Measurements from ENCODE around the gene PCSK1N.
"Not testable (repeated sequence)": the region's sequence is repeated elsewhere in the genome, so short reads cannot be mapped to it uniquely, and the experiment has no call there.

PCSK1N gene, protein sequence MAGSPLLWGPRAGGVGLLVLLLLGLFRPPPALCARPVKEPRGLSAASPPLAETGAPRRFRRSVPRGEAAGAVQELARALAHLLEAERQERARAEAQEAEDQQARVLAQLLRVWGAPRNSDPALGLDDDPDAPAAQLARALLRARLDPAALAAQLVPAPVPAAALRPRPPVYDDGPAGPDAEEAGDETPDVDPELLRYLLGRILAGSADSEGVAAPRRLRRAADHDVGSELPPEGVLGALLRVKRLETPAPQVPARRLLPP

GRCh38 chrX:48835524-48836329 lies at the start of gene PCSK1N:
TSS of gene PCSK1N (minus strand) at chrX:48835610. CDS start at chrX:48835532, 78 bp downstream.
- DNase-seq (ENCODE audit: low read depth in 2 of 2) = no peak

GRCh38 chrX:48883729-48884128 lies 48.3 kb upstream of the PCSK1N start:
- no peak for DNase-seq (ENCODE audit: low read depth in 2 of 2)

DNA sequence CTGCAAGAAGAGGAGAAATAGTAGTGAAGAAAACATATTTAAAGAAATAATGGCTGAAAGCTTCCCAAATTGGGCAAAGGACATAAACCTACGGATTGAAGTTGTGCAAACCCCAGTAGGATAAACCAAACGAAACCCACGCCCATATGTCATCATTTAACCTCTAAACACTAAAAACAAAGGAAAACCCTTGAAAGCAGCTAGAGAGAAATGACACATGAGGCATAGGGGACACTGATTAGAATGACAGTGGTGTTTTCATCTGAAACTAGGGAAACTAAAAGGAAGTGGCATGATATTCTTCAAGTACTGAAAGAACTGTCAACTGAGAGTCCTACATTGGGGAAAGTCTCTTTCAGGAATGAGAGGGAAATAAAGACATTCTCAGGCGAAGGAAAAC lies 41.5 kb upstream of the PCSK1N start:
- not testable (repeated sequence) for DNase-seq (ENCODE audit: low read depth in 2 of 2)

DNA sequence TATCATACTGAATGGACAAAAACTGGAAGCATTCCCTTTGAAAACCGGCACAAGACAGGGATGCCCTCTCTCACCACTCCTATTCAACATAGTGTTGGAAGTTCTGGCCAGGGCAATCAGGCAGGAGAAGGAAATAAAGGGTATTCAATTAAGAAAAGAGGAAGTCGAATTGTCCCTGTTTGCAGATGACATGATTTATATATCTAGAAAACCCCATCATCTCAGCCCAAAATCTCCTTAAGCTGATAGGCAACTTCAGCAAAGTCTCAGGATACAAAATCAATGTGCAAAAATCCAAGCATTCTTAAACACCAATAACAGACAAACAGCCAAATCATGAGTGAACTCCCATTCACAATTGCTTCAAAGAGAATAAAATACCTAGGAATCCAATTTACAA lies 36.6 kb upstream of the PCSK1N start:
- not testable (repeated sequence) for DNase-seq (ENCODE audit: low read depth in 2 of 2)

- DNase-seq (ENCODE audit: low read depth in 2 of 2) = no peak
Observed at GRCh38 chrX:48864210-48864609, 28.8 kb upstream of the PCSK1N start.

DNA sequence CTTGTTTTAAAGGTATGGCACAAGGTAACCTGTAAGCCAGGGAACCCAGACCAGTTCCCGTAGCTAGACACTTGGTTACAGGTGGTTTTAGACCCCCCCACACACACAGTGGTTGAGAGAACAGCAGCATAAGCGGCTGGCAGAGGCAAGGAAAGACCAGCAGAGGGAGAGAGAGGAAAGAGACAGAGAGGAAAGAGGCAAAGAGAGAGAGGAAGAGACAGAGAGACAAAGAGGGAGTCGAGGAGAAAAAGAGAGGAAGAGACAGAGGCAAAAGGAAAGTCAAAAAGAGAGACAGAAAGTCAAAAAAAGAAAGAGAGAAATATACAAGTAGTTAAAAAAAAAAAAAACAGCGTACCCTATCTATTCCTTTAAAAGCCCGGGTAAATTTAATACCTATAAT lies 19.5 kb upstream of the PCSK1N start:
- no peak for DNase-seq (ENCODE audit: low read depth in 2 of 2)

GRCh38 chrX:48854121-48854804 lies 18.9 kb upstream of the PCSK1N start:
- not testable (repeated sequence) for DNase-seq (ENCODE audit: low read depth in 2 of 2)

- DNase-seq (ENCODE audit: low read depth in 2 of 2) = not testable (repeated sequence)
Observed at GRCh38 chrX:48853494-48853893, 18.1 kb upstream of the PCSK1N start.

- DNase-seq (ENCODE audit: low read depth in 2 of 2) = no peak
Observed at GRCh38 chrX:48852857-48853256, 17.4 kb upstream of the PCSK1N start.

DNA sequence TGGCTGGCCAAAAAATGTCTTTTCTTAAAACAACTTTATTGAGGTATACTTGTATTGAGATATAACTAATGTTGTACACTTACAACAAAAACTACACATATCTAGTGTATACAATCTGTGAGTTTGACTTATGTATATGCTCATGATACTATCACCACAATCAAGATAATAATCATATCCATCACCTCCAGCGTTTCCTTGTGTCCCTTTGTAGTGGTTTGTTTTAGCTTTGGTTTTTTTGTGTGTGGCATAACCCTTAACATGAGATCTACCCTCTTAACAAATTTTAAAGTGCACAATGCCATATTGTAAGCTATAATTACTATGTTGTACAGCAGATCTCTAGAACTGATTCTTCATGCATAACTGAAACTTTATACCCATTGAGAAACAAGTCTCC lies 13.4 kb upstream of the PCSK1N start:
- no peak for DNase-seq (ENCODE audit: low read depth in 2 of 2)

GRCh38 chrX:48839686-48840085 lies 4.3 kb upstream of the PCSK1N start:
- no peak for DNase-seq (ENCODE audit: low read depth in 2 of 2)

DNA sequence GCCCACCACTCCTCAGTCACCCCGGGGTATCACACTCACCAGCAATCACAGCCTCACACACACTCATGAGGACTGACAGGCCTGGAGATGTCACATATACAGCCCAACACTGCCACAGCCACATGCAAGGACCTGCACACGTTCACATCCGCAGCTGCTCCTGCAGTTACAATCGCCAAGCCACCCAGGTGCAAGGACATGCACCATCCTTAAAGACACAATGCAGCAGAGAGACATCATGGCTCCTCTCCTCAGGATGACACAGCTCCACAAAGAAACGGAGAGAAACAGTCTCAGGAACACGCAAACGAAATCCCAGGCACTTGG lies 1.1 kb downstream of the PCSK1N start:
- DNase-seq (ENCODE audit: low read depth in 2 of 2) = no peak

- no peak for DNase-seq (ENCODE audit: low read depth in 2 of 2)
Observed at GRCh38 chrX:48833542-48834138, 1.8 kb downstream of the PCSK1N start.

- no peak for DNase-seq (ENCODE audit: low read depth in 2 of 2)
Observed at GRCh38 chrX:48831909-48832291, 3.5 kb downstream of the PCSK1N start.

DNA sequence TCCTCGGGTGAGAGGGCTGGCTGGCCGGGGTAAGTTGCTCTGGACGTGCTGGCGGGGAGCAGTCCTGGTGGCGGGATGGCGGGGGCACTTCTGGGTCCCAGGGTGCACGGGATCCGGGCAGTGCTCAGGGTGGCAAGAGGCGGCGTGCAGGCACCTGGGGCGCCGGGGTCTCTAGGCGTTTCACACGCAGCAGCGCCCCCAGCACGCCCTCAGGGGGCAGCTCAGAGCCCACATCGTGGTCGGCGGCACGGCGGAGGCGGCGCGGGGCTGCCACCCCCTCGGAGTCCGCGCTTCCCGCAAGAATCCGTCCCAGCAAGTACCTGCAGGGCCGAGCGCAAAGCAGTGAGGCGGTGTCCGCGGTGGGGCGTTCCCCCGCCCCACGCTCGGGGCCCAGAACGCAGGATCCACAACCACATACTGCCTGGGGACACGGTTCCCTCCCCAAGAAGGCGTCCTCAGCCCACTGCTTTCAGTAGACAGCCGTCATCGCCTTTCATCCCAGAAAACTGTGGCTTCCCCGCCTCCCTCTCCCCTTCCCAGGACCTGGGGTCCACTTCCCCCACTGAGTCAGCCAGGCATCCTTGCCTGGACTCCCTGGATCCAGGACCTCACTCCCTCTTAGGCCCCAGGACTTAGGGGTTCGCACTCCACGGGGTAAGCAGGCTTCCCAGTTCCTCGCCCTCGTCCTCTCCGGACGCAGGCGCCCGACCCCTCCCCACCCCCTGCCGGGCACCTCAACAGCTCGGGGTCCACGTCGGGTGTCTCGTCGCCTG lies 4.1 kb downstream of the PCSK1N start:
- DNase-seq (ENCODE audit: low read depth in 2 of 2) = no peak

DNA sequence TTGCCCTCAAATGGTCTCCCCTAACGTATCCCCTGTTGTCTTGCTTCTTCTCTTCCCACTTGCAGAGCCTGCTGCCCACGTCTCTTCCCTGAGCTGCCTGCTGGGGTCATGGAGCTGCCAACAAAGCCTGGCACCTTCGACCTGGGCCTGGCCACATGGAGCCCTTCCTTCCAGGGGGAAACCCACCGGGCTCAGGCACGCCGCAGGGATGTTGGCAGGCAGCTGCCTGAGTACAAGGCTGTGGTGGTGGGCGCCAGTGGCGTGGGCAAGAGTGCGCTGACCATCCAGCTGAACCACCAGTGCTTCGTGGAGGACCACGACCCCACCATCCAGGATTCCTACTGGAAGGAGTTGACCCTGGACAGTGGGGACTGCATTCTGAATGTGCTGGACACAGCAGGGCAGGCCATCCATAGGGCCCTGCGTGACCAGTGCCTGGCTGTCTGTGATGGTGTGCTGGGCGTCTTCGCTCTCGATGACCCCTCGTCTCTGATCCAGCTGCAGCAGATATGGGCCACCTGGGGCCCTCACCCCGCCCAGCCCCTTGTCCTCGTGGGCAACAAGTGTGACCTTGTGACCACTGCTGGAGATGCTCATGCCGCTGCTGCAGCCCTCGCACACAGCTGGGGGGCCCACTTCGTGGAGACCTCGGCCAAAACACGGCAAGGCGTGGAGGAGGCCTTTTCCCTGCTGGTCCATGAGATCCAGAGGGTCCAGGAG lies 6.2 kb downstream of the PCSK1N start:
- no peak for DNase-seq (ENCODE audit: low read depth in 2 of 2)

DNA sequence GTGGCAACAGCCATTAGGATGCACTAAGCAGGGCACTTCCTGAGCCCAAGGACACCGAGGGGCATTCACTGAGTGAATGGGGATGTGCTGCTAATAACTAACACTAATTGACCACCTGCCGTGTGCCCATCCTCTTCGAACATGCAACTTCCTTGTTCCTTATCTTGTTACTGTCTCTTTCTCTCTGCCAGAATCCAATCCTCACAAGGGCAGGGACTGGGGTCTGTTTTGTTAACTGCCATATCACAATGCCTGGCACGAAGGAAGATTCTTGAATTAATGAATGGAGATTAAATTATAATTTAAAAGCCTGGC lies 7.8 kb downstream of the PCSK1N start:
- DNase-seq (ENCODE audit: low read depth in 2 of 2) = no peak

DNA sequence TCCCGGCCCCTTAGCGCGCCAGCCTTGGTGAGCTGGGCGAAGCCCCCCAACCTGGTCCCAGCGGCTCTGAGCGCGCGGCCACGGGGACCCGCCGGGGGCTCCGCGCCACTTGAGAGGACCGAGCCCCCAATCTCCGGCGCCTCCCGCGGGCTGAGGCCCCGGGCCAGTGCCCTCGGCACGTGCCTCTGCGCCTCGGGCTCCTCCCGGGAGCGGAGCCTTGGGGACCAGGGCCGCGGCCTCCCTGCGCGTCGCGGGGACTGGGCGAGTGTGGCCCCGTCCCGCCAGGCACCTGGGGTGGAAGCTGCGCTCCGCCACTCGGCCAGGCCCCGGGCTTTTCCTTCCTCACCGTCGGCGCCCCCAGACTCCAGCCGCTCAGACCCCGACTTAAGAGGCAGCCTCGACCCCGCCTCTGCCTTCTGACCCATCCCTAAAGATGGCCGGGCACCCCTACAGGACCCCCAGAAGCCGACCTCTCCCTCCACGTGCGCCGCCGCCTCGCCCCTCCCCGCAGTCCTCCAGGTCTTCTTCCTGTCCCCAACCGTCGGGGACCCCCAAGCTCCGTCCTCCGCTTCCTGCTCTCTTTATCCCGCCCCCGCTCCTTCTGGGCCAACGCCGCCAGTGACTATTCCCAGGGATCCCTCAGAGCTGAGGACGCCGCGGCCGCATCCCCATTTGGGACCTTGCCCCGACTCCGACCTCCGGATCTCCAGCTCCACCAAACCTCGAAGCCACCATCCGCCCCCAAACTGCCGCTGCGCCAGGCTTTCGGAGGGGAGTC lies 8.3 kb downstream of the PCSK1N start:
- no peak for DNase-seq (ENCODE audit: low read depth in 2 of 2)

DNA sequence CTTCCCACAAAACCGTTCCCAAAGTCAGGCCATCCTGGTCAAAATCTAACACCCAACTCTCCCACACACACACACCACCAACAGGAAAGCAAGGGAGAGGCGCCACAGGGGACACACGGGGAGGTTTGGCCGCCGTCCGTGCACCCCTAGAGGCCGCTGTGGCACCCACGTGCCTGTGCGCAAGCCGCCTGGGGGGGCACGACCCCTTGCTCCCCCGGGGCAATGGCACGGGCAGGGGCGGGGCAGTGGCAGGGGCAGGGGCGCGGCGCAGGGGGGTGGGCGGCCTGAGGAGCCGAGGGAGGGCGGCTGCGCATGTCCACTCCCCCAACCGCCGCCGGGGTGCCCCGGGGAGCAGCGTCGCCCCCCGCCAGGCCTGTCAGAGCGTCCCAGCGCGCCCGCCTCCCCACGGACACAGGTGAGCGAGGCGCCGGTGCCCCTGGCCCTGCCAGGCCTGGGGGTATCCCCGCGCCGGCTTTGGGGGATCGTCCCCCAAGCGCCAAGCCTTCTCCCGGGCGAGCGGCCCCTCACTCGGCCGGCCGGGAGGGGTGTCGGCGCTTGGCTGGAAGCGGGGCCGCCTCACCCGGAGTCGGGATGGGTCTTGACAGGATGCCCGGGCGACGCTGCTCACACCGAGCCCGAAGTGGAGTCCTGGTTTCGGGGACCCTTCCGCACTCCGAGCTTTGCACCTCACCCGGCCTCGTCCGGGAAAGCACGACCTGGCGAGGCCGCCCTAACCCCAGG lies 9.1 kb downstream of the PCSK1N start, which contains the start of gene ERAS:
TSS of gene ERAS (plus strand) at position 379 of the 741 bp plus-strand sequence. CDS start 2,611 bp downstream, outside the sequence.
- no peak for DNase-seq (ENCODE audit: low read depth in 2 of 2)

DNA sequence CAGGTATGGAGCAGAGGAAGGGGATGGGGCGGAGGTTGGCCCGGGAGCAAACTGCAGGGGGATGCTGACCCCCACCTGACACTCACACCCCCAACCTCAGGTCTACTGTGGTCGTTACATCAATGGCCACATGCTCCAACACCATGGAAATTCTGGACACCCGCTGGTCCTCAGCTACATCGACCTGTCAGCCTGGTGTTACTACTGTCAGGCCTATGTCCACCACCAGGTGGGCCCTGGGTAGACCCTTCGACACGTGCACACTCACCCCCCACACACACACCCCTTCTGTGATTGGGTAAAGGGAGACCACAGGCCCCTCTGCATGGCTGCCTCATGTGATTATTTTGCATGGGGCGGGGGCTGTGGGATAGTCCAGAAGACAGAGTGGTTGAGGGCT lies 11.3 kb downstream of the PCSK1N start:
- DNase-seq (ENCODE audit: low read depth in 2 of 2) = no peak
